Renal cortical epithelial cell (primary cell): ENCODE measurements around the gene EFCC1. TPM values are rescaled to one million over a fixed set of nuclear protein-coding genes. Genes with fewer than 3 reads are reported as not detected.
A peak's percentile ranks its signal among the peaks of the same experiment; 100 is the strongest.

ENCODE experiments used
- DNase-seq: peaks from one replicate; pipeline ENCODE4 v3.0.0-alpha.2; 2011; ENCODE audit warnings: low read depth
- total RNA-seq: library from RNA; depleted of rRNA; stranded (reverse); fragments of >200 nt; gene quantifications from 2 replicates; pipeline ENCODE4 v1.2.3, GENCODE V29; 2014

Gene EFCC1
- total RNA-seq, 1 donor from 2014 or later: not detected

GRCh38 chr3:129014793-129015345, 13.8 kb downstream of the EFCC1 start:
- DNase-seq: no peak

- no peak for DNase-seq
These were observed 14.4 kb downstream of the EFCC1 start for GRCh38 chr3:129015388-129016105.

- peak; percentile 10 for DNase-seq
These were observed 15.2 kb downstream of the EFCC1 start for GRCh38 chr3:129016356-129016719.

GRCh38 chr3:129016720-129017483, 15.8 kb downstream of the EFCC1 start:
- DNase-seq: no peak

GRCh38 chr3:129017484-129017899, 16.4 kb downstream of the EFCC1 start:
- no peak for DNase-seq

- no peak for DNase-seq
These were observed 17.2 kb downstream of the EFCC1 start for GRCh38 chr3:129018271-129018670.

- DNase-seq: no peak
These were observed 17.6 kb downstream of the EFCC1 start for GRCh38 chr3:129018751-129019150.

- no peak for DNase-seq
These were observed 18.2 kb downstream of the EFCC1 start for GRCh38 chr3:129019266-129019665.

- no peak for DNase-seq
These were observed 19.6 kb downstream of the EFCC1 start for GRCh38 chr3:129020691-129021090.

GRCh38 chr3:129021140-129021551, 20.0 kb downstream of the EFCC1 start:
- no peak for DNase-seq

GRCh38 chr3:129022114-129023007, 21.3 kb downstream of the EFCC1 start:
- no peak for DNase-seq

- no peak for DNase-seq
These were observed 21.9 kb downstream of the EFCC1 start for GRCh38 chr3:129023008-129023358.

- peak; percentile 40 for DNase-seq
These were observed 22.8 kb downstream of the EFCC1 start for GRCh38 chr3:129023909-129024308.

- DNase-seq: no peak
These were observed 24.0 kb downstream of the EFCC1 start for GRCh38 chr3:129025108-129025507.

- no peak for DNase-seq
These were observed 24.8 kb downstream of the EFCC1 start for GRCh38 chr3:129025691-129026435.

GRCh38 chr3:129026728-129027543, 25.8 kb downstream of the EFCC1 start:
- peak; percentile 83 for DNase-seq

GRCh38 chr3:129027544-129027880, 26.4 kb downstream of the EFCC1 start:
- DNase-seq: no peak

- DNase-seq: no peak
These were observed 27.8 kb downstream of the EFCC1 start for GRCh38 chr3:129028866-129029265.

GRCh38 chr3:129030611-129031010, 29.5 kb downstream of the EFCC1 start:
- no peak for DNase-seq

- DNase-seq: no peak
These were observed 30.5 kb downstream of the EFCC1 start for GRCh38 chr3:129031476-129032215.
